Limb (tissue), 2 donors: Measurements from ENCODE around the gene SERPINE2.
"Not testable (repeated sequence)": the region's sequence is repeated elsewhere in the genome, so short reads cannot be mapped to it uniquely, and the experiment has no call there.

Experiments
- DNase-seq, 2 donors: peaks; one replicate each; pipeline ENCODE4 v3.0.0-alpha.2; 2016; ENCODE audit errors: extremely low spot score in 2 of 2

SERPINE2 gene

GRCh38 chr2:224014336-224014735 is 24.8 kb downstream of the SERPINE2 start:
- no peak for DNase-seq

GRCh38 chr2:224011837-224012236 is 27.2 kb downstream of the SERPINE2 start:
- no peak for DNase-seq

- no peak for DNase-seq
Observed at GRCh38 chr2:224009605-224010315, 29.3 kb downstream of the SERPINE2 start.

- no peak for DNase-seq
Observed at GRCh38 chr2:224008702-224009261, 30.3 kb downstream of the SERPINE2 start.

GRCh38 chr2:224004105-224004695 is 34.9 kb downstream of the SERPINE2 start:
- no peak for DNase-seq

GRCh38 chr2:224000662-224001061 is 38.4 kb downstream of the SERPINE2 start:
- not testable (repeated sequence) for DNase-seq

GRCh38 chr2:223999862-224000261 is 39.2 kb downstream of the SERPINE2 start:
- DNase-seq = no peak

- peak in 1 of 2 donors; percentile 8 for DNase-seq
Observed at GRCh38 chr2:223998948-223999347, 40.1 kb downstream of the SERPINE2 start.

- DNase-seq = no peak
Observed at GRCh38 chr2:223997938-223998337, 41.1 kb downstream of the SERPINE2 start.

GRCh38 chr2:223996391-223996790 is 42.7 kb downstream of the SERPINE2 start:
- no peak for DNase-seq

GRCh38 chr2:223995569-223995968 is 43.5 kb downstream of the SERPINE2 start:
- no peak for DNase-seq

- DNase-seq = no peak
Observed at GRCh38 chr2:223994562-223995162, 44.4 kb downstream of the SERPINE2 start.

- DNase-seq = peak; percentile 64 to 84
Observed at GRCh38 chr2:223993634-223994232, 45.4 kb downstream of the SERPINE2 start.

- DNase-seq = no peak
Observed at GRCh38 chr2:223991611-223992010, 47.5 kb downstream of the SERPINE2 start.

- DNase-seq = no peak
Observed at GRCh38 chr2:223989856-223990232, 49.2 kb downstream of the SERPINE2 start.

GRCh38 chr2:223989206-223989855 is 49.8 kb downstream of the SERPINE2 start:
- no peak for DNase-seq

- no peak for DNase-seq
Observed at GRCh38 chr2:223981241-223981640, 57.8 kb downstream of the SERPINE2 start.

GRCh38 chr2:223980803-223981202 is 58.3 kb downstream of the SERPINE2 start:
- no peak for DNase-seq

- DNase-seq = no peak
Observed at GRCh38 chr2:223980397-223980735, 58.7 kb downstream of the SERPINE2 start.

- DNase-seq = no peak
Observed at GRCh38 chr2:223979730-223980396, 59.2 kb downstream of the SERPINE2 start.

GRCh38 chr2:223978451-223978850 is 60.6 kb downstream of the SERPINE2 start:
- no peak for DNase-seq
